ENCODE data around the gene WNT9A. TPM values are rescaled to one million over a fixed set of nuclear protein-coding genes. Genes with fewer than 3 reads are reported as not detected.

The WNT9A gene
- total RNA-seq, 1 donor from 2014 or later, result 10.2 TPM

DNA sequence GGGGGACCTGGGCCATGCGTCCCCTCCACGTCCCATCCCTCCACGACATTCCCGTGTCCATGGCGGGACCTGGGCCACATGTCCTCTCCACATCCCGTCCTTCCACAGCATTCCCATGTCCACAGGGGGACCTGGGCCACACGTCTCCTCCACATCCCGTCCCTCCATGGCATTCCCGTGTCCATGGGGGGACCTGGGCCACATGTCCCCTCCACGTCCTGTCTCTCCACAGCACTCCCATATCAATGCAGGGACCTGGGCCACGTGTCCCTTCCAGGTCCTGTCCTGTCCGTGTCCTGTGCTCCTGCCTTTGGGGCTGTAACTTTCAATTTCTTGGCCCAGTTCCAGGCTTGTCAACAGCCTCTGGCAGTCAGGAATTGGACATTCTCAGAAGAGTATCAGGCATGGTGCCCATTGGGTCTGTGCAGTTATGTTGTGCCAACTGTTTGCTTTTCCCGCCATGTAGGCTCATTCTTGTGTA lies 47.1 kb downstream of the WNT9A start:
- intact Hi-C loops (cut with DNase I), result no loop called here
- no peak for ATAC-seq
- no peaks in the 10 kb centered on the region for H3K27me3 ChIP-seq
- TF ChIP-seq, protein P1, sequence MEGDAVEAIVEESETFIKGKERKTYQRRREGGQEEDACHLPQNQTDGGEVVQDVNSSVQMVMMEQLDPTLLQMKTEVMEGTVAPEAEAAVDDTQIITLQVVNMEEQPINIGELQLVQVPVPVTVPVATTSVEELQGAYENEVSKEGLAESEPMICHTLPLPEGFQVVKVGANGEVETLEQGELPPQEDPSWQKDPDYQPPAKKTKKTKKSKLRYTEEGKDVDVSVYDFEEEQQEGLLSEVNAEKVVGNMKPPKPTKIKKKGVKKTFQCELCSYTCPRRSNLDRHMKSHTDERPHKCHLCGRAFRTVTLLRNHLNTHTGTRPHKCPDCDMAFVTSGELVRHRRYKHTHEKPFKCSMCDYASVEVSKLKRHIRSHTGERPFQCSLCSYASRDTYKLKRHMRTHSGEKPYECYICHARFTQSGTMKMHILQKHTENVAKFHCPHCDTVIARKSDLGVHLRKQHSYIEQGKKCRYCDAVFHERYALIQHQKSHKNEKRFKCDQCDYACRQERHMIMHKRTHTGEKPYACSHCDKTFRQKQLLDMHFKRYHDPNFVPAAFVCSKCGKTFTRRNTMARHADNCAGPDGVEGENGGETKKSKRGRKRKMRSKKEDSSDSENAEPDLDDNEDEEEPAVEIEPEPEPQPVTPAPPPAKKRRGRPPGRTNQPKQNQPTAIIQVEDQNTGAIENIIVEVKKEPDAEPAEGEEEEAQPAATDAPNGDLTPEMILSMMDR (IDR thresholded peaks at IDR 0.05), result no peak
- DNase-seq, result no peak
- no peak overlapping the region for H3K4me3 ChIP-seq
- no peaks in the 10 kb centered on the region for H3K4me1 ChIP-seq
- no peak overlapping the region for H3K27ac ChIP-seq
- H3K9me3 ChIP-seq, result no peaks in the 10 kb centered on the region
- no peaks in the 10 kb centered on the region for H3K36me3 ChIP-seq

DNA sequence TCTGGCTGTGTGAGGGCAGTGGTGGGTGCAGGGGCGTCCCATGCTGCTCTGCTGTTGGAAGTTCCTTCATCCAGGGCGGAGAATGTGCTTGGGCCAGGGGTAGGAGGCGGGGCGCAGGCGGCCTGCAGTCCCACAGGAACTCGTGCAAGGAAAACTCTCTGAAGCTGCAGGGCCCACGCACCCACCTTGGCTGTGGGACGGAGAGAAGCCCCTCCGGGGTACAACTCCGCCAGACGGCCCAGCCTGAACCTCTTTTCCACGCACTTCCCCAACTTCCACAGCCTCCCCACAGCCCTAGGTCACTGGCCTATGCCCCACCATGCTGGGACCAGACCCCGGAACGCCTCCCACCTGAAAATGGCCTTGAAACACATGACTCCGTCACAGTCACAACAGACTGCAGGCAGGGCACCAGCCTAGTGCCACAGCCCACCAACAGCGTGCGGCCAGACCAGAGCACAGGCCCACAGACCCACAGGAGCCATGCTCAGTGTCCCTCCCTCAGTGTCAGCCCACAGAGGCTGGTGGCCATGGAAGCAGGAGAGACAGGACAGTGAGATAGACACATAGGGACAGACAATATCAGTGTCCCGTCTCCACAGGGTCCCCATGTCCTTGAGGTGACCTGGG lies 47.8 kb downstream of the WNT9A start:
- peak; percentile 60 for DNase-seq
- H3K4me3 ChIP-seq, result no peak overlapping the region

DNA sequence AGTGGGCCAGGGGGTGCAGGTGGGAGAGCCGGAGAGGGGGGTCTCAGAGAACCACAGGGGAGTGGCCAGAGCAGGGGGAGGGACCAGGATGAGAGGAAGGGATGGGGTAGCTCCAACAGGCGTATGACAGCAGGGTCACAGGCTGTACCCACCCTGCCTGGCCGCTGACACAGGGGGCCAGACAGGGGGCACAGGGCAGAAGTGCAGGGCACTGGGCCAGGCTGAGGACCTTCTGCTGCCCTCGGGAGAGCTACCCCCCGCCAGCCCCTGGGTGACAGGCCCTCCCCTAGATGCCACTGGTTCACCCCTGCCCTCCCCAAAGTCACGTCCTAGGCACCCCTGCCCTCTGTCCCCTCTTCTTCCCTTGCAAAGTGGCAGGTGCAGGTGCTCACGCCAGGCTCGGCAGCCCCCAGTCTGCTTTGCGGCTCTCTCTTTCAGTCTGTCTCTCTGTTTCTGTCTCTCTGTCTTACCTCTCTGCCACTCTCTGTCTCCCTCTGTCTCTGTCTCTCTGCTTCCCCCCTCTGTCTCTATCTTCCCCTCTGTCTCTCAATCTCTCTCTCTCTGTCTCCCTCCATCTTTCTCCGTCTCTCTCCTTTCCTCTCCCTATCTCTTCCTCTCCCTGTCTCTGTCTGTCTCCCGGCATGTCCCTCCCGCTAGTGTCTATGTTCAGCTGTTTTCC lies 48.5 kb downstream of the WNT9A start:
- DNase-seq (peak; percentile 51), ATAC-seq (no peak)
- H3K27ac ChIP-seq, result no peak overlapping the region
- H3K4me3 ChIP-seq, result no peak overlapping the region
- TF ChIP-seq, protein P1 (IDR thresholded peaks at IDR 0.05), result no peak
- no peaks in the 10 kb centered on the region for H3K27me3 ChIP-seq
- intact Hi-C loops (cut with DNase I), result no loop called here
- H3K9me3 ChIP-seq, result no peaks in the 10 kb centered on the region
- no peaks in the 10 kb centered on the region for H3K36me3 ChIP-seq
- no peaks in the 10 kb centered on the region for H3K4me1 ChIP-seq

More for the DNA sequence above, 47.8 kb downstream of the WNT9A start:
- Histone ChIP-seq H3K9me3 (no peaks in the 10 kb centered on the region), H3K4me1 (no peaks in the 10 kb centered on the region), H3K36me3 (no peaks in the 10 kb centered on the region), H3K27me3 (no peaks in the 10 kb centered on the region), H3K27ac (no peak overlapping the region)
- TF ChIP-seq, protein P1 (IDR thresholded peaks at IDR 0.05), result no peak
- intact Hi-C loops (cut with DNase I), result no loop called here
- no peak for ATAC-seq

DNA sequence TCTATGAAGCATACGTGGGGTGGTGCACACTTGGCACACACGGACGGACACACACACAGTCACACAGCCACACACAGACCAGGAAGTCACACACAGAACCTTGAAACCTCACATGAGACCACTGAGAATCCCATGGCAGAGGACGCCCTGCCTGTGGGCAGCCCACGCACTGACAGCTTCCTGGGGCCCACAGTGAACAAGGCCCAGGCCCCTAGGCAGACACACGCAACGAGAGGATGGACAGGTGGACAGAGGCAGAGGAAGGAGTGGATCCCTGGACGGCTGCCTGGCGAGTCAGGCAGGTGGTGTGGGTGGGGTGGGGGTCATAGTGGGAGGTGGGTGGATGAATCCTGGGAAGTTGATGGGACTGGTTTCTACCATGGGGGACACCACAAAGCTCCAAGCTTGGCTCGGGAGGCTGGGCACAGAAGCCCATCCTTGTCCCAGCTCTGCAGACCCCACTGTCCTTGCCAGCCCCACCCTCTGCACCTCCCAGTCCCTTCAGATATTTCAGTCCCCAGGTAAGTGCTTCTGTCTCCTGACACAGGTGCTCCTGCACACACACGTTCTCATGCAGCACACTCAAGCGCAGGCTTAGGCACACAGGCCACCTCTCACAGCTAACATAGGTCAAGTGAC lies 49.1 kb downstream of the WNT9A start:
- Histone ChIP-seq H3K4me1 (no peaks in the 10 kb centered on the region), H3K27me3 (no peaks in the 10 kb centered on the region), H3K9me3 (no peaks in the 10 kb centered on the region), H3K36me3 (no peaks in the 10 kb centered on the region), H3K4me3 (no peak overlapping the region), H3K27ac (no peak overlapping the region)
- intact Hi-C loops (cut with DNase I), result no loop called here
- TF ChIP-seq, protein P1 (IDR thresholded peaks at IDR 0.05), result no peak
- ATAC-seq (no peak), DNase-seq (peak; percentile 53)

DNA sequence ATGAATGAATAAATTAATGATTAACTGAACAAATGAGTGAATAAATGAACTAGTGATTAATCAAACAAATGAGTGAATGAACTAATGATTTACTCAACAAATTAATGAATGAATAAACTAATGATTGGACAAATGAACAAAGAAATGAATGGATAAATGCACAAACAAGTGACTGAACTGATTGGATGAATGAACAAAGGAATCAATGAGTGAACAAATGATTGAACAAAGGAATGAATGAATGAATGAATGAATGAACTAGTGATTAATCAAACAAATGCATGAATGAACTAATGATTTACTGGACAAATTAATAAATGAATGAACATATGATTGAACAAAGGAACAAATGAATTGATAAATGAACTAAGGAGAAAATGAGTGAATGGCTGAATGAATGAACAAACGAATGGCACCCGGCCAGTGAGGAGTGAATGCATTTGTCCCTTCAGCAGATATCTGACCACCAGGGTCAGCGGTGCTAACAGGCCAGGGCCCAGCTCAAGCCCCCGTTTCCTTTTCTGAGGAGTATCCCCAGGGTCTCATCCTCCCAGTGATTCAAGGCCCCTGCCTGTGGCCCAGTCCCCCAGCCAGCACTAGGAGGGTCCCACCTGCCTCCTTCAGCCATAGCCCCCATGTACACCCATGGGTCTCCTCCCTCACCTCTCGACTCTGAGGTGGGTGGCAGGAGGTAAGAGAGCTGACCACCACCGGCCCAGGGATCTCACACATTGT lies 49.9 kb downstream of the WNT9A start:
- Histone ChIP-seq H3K36me3 (no peaks in the 10 kb centered on the region), H3K27me3 (no peaks in the 10 kb centered on the region), H3K9me3 (no peaks in the 10 kb centered on the region), H3K4me1 (no peaks in the 10 kb centered on the region), H3K27ac (no peak overlapping the region), H3K4me3 (no peak overlapping the region)
- TF ChIP-seq, protein P1 (IDR thresholded peaks at IDR 0.05), result no peak
- intact Hi-C loops (cut with DNase I), result no loop called here
- ATAC-seq (no peak), DNase-seq (peak; percentile 49)
